GM12873 (cell line): ENCODE results near the gene CCDC157.

Experiments used
- TF ChIP-seq, protein P1 (sequence below): IDR thresholded peaks from 2 replicates; pipeline ENCODE4 v1.5.1; 2012; ENCODE audit warnings: low read depth, mild to moderate bottlenecking, moderate library complexity, low read length, control low read depth; ENCODE audit not compliant: insufficient read depth; ENCODE audit errors: missing control alignments

The CCDC157 gene

GRCh38 chr22:30312053-30312452, 44.8 kb upstream of the CCDC157 start:
- TF ChIP-seq, protein P1, sequence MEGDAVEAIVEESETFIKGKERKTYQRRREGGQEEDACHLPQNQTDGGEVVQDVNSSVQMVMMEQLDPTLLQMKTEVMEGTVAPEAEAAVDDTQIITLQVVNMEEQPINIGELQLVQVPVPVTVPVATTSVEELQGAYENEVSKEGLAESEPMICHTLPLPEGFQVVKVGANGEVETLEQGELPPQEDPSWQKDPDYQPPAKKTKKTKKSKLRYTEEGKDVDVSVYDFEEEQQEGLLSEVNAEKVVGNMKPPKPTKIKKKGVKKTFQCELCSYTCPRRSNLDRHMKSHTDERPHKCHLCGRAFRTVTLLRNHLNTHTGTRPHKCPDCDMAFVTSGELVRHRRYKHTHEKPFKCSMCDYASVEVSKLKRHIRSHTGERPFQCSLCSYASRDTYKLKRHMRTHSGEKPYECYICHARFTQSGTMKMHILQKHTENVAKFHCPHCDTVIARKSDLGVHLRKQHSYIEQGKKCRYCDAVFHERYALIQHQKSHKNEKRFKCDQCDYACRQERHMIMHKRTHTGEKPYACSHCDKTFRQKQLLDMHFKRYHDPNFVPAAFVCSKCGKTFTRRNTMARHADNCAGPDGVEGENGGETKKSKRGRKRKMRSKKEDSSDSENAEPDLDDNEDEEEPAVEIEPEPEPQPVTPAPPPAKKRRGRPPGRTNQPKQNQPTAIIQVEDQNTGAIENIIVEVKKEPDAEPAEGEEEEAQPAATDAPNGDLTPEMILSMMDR: no peak

DNA sequence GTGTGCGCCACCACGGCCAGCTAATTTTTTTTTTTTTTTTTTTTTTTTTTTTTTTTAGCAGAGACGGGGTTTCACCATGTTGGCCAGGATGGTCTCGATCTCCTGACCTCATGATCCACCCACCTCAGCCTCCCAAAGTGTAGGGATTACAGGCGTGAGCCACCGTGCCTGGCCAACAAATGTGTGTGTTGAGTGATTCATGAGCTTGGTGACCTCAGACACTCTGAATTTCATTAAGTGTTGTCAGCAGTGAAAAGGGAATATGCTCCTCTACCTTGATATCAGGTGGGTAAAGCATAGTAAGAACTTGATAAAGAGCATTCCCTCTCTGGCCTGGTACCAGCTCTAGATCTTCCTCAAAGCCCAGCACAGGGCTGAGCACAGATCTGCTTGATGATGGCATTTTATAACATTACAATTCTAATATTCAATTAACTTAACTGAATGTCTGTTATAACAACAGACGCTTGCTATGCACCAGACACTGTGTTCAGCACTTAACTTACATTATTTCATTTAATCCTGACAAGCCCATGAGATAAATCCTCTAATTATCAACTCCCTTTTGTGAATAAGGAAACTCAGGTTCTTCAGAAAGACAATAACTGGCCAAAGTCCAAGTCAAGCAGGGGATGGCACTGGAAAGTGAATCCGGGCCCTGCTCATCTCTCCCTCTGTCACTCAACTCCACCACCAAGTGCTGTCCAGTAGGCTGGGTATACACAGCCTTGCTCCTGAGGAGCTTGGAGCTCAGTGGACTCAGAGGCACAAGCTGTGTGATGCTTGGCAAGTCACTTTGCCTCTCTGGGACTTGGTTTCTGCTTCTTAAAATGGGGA, 43.1 kb upstream of the CCDC157 start:
- TF ChIP-seq, protein P1: no peak

GRCh38 chr22:30314915-30315314, 41.9 kb upstream of the CCDC157 start:
- TF ChIP-seq, protein P1: no peak

DNA sequence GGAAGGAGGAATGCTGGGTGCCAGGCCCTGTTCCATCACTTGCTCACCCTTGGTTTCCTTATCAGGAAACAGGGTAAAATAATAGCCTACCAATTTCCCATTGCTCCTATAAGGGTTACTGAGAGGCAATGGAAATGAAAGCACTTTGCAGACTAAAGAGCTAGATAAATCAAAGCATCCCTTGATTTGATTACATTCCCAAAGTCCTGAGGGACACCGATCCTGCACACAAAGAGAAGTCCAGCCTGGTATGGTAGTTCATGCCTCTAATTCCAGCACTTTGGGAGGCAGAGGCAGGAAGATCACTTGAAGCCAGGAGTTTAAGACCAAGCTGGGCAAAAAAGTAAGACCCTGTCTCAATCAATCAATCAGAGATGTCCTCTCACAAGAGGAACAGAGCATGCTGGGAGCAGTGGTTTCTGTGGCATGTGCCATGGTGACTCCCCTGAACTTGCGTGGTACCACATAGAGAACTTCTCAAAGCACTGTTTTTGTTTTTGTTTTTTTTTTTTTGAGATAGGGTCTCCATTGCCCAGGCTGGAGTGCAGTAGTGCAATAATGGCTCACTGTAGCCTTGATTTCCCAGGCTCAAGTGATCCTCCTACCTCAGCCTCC, 40.7 kb upstream of the CCDC157 start:
- TF ChIP-seq, protein P1: no peak

- TF ChIP-seq, protein P1: no peak
These were observed 39.0 kb upstream of the CCDC157 start for GRCh38 chr22:30317778-30318177.

DNA sequence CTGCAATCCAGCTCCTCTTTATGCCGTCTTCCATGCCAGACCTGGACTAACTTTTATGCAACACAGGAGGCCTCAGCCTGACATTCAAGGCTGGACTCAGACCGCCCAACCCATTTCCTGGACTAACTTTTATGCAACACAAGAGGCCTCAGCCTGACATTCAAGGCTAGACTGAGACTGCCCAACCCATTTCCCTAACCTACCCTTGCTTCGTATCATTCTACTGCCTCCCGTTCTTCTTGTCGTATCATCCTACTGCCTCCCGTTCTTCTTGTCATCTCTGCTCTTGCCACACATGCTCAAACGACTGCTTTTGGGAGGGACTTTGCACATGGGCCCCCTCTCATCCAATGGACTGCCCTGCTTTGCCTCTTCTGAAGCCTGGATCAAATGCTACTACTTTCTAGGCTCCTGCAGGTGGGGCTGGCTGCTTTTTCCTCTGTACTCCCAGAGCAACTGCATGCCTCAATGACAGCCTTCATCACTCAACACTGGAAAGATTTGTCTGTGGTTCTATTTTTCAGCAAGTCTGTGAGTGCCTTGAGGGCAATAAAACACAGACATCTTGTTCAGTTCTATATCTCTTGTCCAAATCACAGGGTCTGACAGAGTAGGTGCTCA, 37.9 kb upstream of the CCDC157 start:
- TF ChIP-seq, protein P1: no peak

GRCh38 chr22:30320021-30320556, 36.7 kb upstream of the CCDC157 start:
- TF ChIP-seq, protein P1: no peak
